ENCODE measurements around the gene DUSP5.

- TF ChIP-seq CTCF (IDR thresholded peaks at IDR 0.05; ENCODE audit: low read depth, low read length, poor library complexity, severe bottlenecking) (no peak), EZH2phosphoT487 (IDR thresholded peaks at IDR 0.05; ENCODE audit: borderline replicate concordance, low read length) (no peak)
Observed at GRCh38 chr10:110461530-110461929, 36.2 kb upstream of the DUSP5 start.

All from DOHH2 (cell line).